Epithelial cell of prostate (primary cell): ENCODE data around the gene NEU3.
"Not testable (repeated sequence)": the region's sequence is repeated elsewhere in the genome, so short reads cannot be mapped to it uniquely, and the experiment has no call there.

ENCODE experiments used
- DNase-seq: peaks from one replicate; pipeline ENCODE4 v3.0.0-alpha.2; 2011; ENCODE audit warnings: low read depth, low spot score
- H3K27ac ChIP-seq: fragments of 450-650 bp; 2 replicates; pipeline ENCODE4 v1.5.1; 2017; ENCODE audit warnings: mild to moderate bottlenecking

NEU3 gene

GRCh38 chr11:74988541-74989259 is at the start of gene NEU3:
TSS of gene NEU3 (plus strand) at chr11:74988933. CDS start at chr11:74989061, 128 bp downstream.
- peak; percentile 20 for DNase-seq
- peak within 1 kb of the TSS; percentile 52 for H3K27ac ChIP-seq

GRCh38 chr11:74941492-74941891 is 47.2 kb upstream of the NEU3 start:
- H3K27ac ChIP-seq: no peak overlapping the region
- no peak for DNase-seq

GRCh38 chr11:74942073-74942759 is 46.5 kb upstream of the NEU3 start:
- peak overlapping the region; percentile 79 for H3K27ac ChIP-seq
- DNase-seq: no peak

GRCh38 chr11:74948546-74948897 is 40.2 kb upstream of the NEU3 start:
- H3K27ac ChIP-seq: peak overlapping the region; percentile 37
- DNase-seq: no peak

- peak within 1 kb of the TSS; percentile 37 for H3K27ac ChIP-seq
- DNase-seq: peak; percentile 94
Observed at GRCh38 chr11:74948898-74949752, 39.6 kb upstream of the NEU3 start, which contains the start of the genes SPCS2 and XRRA1. TSS of gene SPCS2 (plus strand) at chr11:74949266. CDS start at chr11:74949286, 20 bp downstream. TSS of gene XRRA1 (minus strand) at chr11:74949091. CDS start at chr11:74940878, 8,213 bp downstream.

- DNase-seq: no peak
- peak overlapping the region; percentile 37 for H3K27ac ChIP-seq
Observed at GRCh38 chr11:74949753-74950137, 39.0 kb upstream of the NEU3 start.

GRCh38 chr11:74950374-74950969 is 38.3 kb upstream of the NEU3 start:
- DNase-seq: no peak
- no peak overlapping the region for H3K27ac ChIP-seq

GRCh38 chr11:74951226-74951625 is 37.5 kb upstream of the NEU3 start:
- DNase-seq: no peak
- H3K27ac ChIP-seq: no peak overlapping the region

GRCh38 chr11:74952752-74953151 is 36.0 kb upstream of the NEU3 start:
- no peak for DNase-seq
- no peak overlapping the region for H3K27ac ChIP-seq

GRCh38 chr11:74953451-74953850 is 35.3 kb upstream of the NEU3 start:
- no peak overlapping the region for H3K27ac ChIP-seq
- DNase-seq: no peak

GRCh38 chr11:74954199-74954598 is 34.5 kb upstream of the NEU3 start:
- H3K27ac ChIP-seq: no peak overlapping the region

GRCh38 chr11:74956397-74957015 is 32.2 kb upstream of the NEU3 start:
- no peak for DNase-seq
- H3K27ac ChIP-seq: no peak overlapping the region

More at GRCh38 chr11:74954199-74954598, 34.5 kb upstream of the NEU3 start:
- DNase-seq: no peak

- no peak for DNase-seq
Observed at GRCh38 chr11:74957937-74958629, 30.6 kb upstream of the NEU3 start.

GRCh38 chr11:74960128-74960527 is 28.6 kb upstream of the NEU3 start:
- not testable (repeated sequence) for H3K27ac ChIP-seq, DNase-seq

More at GRCh38 chr11:74957937-74958629, 30.6 kb upstream of the NEU3 start:
- no peak overlapping the region for H3K27ac ChIP-seq

GRCh38 chr11:74966651-74967050 is 22.1 kb upstream of the NEU3 start:
- no peak overlapping the region for H3K27ac ChIP-seq

GRCh38 chr11:74970852-74971395 is 17.8 kb upstream of the NEU3 start:
- peak; percentile 74 for DNase-seq
- peak overlapping the region; percentile 58 for H3K27ac ChIP-seq

More at GRCh38 chr11:74966651-74967050, 22.1 kb upstream of the NEU3 start:
- DNase-seq: no peak

GRCh38 chr11:74971424-74971823 is 17.3 kb upstream of the NEU3 start:
- no peak for DNase-seq
- H3K27ac ChIP-seq: peak overlapping the region; percentile 58

- DNase-seq: no peak
- no peak overlapping the region for H3K27ac ChIP-seq
Observed at GRCh38 chr11:74978041-74978440, 10.7 kb upstream of the NEU3 start.

- no peak overlapping the region for H3K27ac ChIP-seq
- DNase-seq: no peak
Observed at GRCh38 chr11:74980634-74981033, 8.1 kb upstream of the NEU3 start.
